Measurements from ENCODE around the gene ZFP62.
A peak's percentile ranks its signal among the peaks of the same experiment; 100 is the strongest.
"Not testable (repeated sequence)": the region's sequence is repeated elsewhere in the genome, so short reads cannot be mapped to it uniquely, and the experiment has no call there.

ZFP62 gene

DNA sequence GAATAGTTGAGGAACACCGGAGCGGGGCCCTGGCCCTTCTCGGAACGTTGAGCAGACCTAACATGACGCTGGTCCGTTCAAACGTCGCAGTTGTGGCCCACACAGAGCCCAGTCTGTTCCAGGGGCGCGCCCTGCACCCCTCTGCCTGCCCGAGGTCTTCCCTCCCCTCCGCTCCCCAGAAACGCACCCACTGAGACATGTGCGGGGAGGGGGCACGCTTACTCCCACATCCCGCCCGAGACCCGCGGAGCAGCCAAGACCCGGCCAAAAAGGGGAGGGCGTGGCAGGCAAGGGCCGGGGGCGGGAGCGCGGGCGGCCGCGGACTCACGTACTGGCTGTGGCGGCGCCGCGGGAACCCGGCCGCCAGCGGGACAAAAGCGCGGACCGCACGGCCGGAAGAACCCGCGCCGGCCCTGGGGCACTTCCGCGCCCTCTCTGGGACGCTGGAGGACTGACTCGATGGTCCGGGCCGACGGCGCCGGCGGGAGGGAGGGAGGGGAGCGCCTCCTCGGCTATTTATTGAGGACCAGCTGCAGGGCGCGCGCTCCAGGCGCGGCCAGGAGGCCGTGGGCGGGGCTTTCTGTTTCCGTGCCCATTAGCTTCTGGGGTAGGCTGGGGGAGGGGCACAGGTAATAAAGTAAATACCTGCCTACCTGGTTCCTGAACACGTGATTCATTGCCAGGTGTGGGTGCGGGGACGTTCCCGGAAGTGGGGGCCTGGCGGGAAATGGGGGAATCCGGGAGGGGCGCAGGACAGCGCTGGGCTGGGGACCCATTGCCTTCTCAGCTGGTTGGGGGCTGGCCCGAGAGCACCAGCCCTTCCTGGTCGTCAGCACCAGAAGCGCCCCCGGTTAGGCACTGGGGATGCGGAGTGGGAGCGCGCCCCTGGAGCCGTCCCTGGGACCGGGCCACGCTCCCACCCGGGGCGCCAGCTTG is at the start of gene ZFP62:
TSS of gene ZFP62 (minus strand) at position 390 of the 936 bp plus-strand sequence. CDS start at position 333, 57 bp downstream.
- peak; percentile 90 to 96 for DNase-seq

DNA sequence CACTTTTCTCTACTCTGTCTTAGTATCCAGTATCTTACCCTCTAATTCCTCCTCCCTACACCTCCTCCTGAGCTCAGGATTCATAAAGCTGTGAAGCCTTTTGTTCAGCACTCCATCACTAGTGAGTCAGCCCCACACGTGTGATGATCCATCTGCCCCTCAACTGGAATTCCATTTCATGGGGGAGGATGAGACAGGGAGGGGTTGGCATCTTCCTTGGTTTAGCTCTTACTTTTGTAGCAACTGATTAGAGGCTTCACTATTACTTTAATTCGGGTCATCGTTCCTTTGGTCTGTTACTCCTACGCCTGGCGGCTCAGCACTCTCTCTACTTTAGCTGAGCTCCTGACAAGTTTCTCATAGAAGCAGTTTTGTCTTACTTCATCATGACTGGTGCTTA is 49.7 kb upstream of the ZFP62 start:
- no peak for DNase-seq

DNA sequence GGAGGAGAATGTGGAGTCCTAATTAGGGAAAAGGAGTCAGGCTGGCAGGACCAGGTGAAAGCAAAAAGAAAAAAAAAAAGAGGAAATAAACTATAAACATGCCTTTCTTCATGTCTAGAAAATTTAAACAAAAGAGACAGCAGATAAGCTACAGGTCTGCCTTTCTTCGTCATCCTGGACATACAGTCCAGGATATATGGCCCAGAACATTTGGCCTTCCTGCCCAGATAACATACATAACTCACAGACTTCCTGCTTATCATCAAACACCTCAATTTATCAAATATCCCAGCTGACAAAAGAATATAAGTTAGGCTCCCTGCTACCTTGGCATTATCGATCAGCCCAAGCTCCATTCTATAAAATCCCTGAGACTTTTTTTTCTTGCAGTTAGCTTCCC is 49.1 kb upstream of the ZFP62 start:
- DNase-seq, result no peak

DNA sequence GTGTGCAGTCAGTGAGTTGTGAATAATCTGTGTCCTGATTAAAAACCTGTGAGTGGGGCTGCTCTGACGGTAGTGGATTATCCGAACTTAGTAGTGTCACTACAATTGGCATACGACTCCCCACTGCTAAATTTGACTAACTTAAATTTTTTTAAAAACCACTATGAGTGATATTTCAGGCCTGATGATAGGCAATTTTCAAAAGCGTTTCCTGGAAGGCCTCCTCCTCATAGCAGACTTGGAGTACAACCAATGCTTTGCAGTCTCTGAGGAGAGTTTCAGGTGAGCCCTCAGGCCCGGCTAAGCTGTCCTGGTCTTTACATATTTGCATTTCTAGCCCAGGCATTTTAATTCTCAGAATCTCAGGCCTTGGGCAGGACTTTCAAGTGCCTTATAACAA is 48.7 kb upstream of the ZFP62 start:
- no peak for DNase-seq

DNA sequence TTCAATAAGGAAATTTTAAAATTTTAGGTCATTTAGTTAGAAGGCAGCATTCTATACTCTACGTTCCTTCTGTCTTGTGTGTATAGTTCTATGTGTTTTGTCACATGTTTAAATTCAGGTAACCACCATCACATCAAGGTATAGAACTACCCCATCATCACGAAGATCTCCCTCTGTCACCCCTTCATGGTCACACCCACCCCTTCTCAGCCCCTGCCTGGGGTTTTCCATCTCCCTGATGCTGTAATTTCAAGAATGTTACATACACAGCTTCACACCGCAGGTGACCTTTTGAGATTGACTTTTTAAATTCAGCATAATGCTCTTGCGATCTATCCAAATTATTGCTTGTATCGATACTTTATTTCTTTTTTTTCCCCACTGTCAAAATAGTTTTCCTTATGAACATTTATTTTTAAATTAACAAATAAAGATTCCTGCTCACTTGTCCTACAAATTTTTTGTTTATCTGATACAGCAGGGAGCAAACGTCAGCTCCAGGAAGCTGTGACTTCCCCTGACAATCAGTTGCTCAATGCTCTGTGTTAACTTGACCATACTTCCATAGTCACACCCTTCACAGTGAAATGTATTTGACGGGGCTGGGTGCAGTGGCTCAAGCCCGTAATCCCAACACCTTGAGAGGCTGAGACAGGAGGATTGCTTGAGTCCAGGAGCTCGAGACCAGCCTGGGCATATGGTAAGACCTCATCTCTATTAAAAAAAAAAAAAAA is 48.1 kb upstream of the ZFP62 start:
- no peak for DNase-seq

DNA sequence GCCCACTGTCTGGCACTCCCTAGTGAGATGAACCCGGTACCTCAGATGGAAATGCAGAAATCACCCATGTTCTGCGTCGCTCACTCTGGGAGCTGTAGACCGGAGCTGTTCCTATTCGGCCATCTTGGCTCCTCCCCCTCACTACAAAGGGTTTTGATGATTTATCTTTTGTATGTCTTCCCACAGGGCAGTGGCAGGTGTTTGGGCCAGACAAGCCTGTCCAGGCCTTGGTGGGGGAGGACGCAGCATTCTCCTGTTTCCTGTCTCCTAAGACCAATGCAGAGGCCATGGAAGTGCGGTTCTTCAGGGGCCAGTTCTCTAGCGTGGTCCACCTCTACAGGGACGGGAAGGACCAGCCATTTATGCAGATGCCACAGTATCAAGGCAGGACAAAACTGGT is 47.3 kb upstream of the ZFP62 start:
- DNase-seq, result no peak

DNA sequence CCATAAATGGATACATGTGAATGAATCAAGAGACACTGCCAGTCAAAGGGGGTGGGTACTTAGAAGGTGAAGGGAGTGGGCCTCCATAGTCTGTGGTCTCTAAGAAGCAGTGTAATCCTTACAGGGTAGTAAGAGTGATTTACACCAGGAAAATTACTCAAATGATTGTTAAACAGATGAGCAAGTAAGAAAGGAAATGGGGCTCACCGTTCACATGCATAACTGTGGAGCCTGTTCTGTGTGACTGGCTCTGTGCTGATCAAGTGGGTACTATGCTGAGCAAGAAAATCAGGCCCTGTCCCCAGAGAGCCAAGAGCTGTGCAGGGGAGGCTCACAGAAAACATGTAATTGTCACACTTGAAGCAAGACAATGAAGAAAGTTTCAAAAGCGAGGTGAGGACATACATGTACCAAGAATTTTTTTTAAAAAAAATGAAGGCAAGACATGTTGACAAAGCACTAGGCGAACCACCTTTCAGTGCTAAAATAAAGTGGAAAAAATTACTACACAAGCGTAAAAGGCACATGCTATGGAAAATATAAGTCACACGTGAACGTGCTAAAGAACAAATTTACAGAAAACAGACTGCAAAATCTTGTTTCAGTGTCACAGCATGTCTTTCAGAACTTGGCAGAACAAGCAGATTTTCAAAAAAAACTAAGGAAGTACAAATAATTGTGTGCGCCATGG is 40.4 kb upstream of the ZFP62 start:
- no peak for DNase-seq

DNA sequence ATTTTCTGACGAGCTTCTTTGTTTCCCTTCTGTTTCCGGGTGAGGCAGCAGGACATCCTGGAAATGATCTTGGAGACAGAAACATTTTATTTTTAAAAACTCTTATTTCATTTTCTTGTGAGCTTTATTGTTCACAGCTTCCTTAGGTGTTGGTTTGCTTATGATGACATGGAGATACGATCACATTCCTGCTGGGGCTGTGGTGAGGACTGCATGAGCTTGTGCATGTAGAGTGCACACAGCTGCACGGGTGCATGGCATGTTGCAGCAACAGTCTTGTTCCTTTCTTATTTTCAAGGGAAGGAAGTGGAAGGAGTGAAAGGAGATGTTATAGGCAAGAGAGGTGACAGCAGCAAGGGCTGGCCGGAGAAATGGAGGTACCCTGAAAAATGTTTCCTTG is 39.1 kb upstream of the ZFP62 start:
- no peak for DNase-seq

DNA sequence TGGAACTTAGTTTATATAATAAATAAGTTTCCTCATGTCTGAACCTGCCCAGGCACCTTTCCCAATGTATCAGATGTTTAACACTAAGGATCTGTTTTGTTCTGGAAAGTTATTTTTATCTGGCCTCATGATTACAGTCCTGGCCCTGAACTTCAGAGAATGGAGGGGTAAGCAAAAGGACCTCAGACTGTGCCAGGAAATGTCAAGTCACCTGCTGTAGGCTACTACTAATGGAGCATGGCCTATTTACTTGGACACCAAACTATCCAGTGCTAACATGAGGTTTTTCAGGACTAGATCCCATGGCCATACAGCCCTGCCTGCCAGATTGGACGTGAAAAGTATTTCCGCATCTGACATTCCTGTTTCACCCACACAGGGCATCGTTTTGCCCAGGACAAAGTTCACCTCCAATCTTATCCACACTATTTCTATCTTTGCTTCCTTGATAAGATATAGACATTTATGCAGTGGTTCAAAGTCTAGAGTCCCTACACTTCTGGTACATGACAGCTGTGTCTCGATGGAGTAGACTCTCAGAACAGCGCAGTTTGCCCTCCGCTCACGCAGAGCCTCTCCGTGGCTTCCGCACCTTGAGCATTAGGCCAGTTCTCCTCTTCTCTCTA is 37.7 kb upstream of the ZFP62 start, which contains the start of gene BTNL8:
TSS of gene BTNL8 (plus strand) at position 539 of the 626 bp plus-strand sequence. CDS start 152 bp downstream, outside the sequence.
- no peak for DNase-seq

DNA sequence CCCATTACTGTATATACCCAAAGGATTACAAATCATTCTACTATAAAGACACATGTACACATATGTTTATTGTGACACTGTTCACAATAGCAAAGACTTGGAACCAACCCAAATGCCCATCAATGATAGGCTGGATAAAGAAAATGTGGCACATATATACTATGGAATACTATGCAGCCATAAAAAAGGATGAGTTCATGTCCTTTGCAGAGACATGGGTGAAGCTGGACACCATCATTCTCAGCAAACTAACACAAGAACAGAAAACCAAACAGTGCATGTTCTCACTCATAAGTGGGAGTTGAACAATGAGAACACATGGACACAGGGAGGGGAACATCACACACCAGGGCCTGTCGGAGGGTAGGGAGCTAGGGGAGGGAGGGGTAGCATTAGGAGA is 34.3 kb upstream of the ZFP62 start:
- not testable (repeated sequence) for DNase-seq

DNA sequence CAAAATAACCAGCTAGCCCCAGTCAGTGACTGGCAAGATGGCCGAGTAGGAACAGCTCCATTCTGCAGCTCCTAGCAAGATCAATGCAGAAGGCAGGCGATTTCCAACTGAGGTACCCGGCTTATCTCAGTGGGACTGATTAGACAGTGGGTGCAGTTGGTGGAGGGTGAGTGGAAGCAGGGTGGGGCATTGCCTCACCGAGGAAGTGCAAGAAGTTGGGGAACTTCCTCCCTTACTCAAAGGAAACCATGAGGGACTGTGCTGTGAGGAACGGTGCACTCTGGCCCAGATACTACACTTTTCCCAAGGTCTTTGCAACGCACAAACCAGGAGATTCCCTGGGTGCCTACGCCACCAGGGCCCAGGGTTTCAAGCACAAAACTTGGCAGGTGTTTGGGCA is 28.3 kb upstream of the ZFP62 start:
- DNase-seq, result no peak

DNA sequence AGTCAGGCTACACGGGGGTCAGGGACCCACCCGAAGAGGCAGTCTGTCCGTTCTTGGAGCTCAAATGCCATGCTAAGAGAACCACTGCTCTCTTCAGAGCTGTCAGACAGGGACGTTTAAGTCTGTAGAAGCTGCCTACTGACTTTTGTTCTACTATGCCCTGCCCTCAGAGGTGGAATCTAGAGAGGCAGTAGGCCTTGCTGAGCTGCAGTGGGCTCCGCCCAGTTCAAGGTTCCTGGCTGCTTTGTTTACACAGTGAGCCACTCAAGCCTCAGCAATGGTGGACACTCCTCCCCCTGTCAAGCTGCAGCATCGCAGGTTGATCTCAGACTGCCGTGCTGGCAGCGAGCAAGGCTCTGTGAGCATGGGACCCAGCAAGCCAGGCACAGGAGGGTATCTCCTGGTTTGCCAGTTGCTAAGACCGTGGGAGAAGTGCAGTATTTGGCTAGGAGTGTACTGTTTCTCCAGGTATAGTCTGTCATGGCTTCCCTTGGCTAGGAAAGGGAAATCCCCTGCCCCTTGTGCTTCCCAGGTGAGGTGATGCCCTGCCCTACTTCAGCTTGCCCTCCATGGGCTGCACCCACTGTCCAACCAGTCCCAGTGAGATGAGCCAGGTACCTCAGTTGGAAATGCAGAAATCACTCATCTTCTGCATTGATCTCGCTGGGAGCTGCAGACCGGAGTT is 24.9 kb upstream of the ZFP62 start:
- DNase-seq, result peak; percentile 3 to 49

DNA sequence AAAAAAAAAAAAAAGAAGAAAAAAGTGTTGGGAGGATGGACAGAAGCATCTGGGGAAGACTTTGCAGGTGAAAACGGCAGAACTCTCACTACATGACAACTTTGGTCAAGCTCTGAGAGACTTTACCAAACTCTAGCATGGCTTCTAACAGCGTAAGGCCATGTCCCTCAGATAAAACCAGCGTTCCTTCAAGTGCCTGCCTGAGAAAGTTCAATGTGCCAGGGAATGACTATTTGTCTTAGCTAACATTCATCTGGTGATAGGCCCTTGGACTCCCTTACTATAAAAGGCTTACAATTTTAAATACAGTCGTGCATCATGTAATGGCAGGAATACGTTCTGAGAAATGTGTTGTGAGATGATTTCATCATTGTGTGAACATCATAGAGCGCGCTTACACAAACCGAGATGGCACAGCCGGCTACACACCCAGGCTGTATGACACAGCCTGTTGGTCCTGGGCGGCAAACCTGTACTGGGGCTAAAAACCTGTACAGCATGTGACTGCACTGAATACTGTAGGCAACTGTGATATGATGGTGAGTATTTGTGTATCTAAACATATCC is 14.9 kb upstream of the ZFP62 start:
- no peak for DNase-seq

DNA sequence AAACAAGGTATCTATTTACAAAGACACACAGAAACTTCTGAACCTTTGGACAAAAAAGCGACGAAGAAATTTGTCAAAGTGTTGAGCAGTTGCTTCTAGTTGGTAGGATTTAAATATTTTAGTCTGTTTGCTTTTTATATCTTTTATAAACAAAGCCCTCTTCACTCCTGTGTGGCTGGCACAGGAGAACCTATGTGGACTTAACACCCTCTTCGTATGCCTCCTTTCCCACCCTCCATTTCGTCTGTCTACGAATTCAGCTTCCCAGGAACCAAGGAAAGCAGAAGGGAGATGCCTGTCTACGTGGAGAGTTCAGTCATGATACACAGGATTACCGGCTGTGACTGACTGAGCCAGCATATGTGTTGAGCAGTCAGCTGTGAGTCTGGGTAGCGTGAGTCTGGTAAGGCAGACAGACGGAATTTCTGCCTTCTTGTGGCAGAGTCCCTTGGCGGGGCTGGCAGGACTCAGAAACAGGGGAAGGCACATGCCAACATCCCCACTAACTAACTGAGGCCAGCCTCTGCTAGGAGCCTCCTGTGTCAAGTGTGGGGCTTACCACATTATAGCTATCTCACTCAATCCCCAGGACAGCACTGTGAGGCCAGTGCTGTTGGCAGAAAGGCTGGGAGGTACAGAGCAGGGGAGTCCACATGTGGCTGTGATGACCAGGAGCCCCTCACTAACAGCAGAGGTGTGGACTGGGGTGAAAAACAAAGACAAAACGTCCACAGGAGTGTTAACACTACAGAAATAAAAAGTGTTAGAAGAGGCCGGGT is 13.9 kb upstream of the ZFP62 start:
- no peak for DNase-seq

DNA sequence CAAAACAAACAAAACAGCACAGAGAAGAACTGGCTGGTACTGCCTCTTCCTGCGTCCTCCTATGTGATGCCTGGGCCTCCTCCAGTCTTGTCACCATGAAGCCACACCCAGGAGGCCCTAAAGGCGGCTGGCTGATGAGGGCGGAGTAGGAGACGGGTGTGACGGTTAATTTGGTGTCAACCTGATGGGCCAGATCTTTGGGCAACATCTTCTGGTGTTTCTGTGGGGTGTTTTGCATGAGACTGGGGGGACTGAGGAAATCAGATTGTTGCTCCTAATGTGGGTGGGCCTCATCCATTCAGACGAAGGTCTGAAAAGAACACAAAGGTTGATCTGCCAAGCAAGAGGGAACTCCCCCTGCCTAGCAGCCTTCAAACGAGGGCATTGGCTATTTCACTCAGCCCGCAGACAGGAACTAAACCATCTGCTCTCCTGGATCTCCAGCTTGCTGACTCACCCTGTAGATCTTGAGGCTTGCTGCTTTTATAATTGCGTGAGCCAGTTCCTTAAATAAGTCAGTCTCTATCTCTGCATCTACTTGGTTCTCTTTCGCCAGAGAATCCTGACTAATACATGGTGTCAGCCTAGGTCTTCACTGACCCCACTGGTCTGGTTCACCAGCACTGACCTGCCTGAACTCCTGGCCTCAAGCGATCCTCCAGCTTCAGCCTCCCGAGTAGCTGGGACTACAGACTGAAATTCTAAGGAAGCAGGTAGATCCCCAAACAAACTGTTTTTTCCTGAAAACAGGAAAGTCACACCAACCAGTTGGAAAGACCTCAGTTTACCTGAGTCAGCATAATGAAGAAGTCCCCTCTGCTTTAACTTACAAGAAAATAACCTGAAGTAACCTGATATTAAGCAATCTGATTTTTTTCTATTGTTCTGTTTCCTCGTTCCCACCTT is 12.8 kb upstream of the ZFP62 start:
- no peak for DNase-seq

DNA sequence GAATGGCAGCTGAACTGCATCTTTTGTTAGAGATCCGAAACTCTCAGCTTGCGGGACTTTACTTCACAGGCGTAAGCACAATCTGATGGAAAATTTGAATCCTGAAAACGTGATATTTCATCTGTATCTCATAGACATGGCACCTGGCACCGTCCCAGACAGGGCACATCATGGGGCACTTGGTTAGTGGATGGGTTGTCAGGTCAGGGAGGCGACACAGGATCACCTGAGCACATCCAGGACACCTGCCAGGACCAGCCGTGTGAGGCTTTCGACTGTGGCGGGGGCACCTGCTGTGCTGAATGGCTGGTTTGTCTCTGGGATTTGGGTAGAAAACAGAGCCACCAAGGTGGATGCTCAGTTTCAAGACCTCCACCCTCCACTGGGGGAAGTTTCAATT is 11.3 kb upstream of the ZFP62 start:
- DNase-seq, result no peak

DNA sequence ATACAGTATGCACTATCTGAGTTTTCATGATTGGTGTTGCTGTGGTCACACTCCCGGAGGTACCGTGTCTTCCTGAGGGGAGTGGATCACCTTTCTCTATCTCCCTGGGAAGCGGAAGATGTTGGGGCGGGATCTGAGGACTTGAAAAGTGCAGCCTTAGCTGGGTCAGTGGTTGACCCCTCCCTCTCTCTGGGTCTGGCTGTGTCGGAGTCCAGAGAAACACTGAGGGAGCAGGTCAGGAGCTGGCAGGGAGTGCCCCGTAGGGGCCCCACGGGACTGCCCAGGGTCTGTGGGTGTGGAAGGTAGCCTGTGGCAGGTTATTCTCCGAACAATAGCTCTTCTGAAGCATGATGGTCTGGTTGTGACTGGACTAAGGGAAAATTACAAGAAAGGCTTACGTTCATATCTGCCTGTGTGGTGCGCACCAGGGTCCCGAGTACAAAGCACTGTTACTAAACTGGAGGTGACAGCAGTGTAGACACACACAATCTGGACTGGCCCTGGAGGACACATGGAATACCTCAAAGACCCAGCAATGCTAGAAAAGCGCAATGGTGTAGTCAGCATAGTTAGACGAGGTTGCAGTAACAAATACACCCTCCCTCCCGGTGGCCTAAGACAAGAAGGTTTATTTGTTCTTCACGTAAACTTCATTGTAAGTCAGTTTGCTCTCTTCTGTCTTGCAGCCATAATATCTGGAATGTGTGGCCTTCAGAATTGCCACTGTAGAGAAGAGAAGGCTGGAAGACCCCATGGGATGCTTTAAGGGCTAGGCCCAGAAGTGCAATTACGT is 9.4 kb upstream of the ZFP62 start:
- DNase-seq, result no peak

DNA sequence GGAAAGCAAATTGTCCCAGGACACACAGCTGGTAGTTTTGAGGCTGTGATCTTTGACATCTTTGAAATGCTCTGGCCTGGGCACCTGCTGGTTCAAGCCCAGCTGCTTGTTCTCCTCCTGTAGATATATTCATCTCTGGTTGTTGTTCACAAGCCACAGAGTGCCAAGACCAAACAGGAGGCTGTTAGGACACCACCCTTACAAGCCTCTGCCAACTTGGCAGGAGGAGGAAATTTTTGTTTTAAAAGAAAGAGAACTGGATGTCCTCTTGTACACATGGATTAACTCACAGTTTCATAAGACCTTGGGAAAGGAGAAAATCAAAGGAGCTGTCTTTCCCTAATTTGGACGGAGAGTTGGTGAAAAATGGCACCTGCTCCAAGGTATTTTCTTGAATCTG is 8.5 kb upstream of the ZFP62 start:
- DNase-seq, result no peak

DNA sequence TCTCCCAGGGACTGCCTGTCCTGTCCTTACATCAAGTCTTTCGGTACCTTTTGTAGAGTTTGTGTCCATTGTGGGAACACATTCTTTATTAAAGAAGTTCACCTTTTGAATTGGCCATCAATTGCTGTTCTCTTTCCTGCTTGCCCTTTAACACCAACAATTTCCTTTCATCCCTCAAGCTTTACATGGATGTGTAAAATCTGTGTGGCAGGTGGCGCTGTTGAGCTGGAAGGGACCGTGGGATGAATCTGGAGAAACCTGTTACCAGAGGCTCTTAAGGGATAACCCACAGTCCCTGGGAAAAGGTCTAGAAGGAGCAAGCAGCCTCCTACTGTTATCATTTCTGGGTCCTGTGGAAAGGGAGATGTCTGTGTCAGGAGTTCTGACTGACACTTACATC is 7.9 kb upstream of the ZFP62 start:
- peak; percentile 58 to 82 for DNase-seq

Data from NCI-H526 (cell line).